Endometrial microvascular endothelial cells (primary cell): ENCODE data around the gene GPR32. TPM values are rescaled to one million over a fixed set of nuclear protein-coding genes. Genes with fewer than 3 reads are reported as not detected.
"Not testable (repeated sequence)": the region's sequence is repeated elsewhere in the genome, so short reads cannot be mapped to it uniquely, and the experiment has no call there.

Experiments
- in situ Hi-C: cut with HindIII; loops from 2 replicates; pipeline ENCODE4 v1.10.0; 2017; ENCODE audit warnings: low sequenced_read_pairs, low pct_unique_long_range_greater_than_20kb; ENCODE audit errors: inconsistent ontology term
- total RNA-seq: library from RNA; depleted of rRNA; stranded (reverse); fragments of >200 nt; gene quantifications from one replicate; pipeline ENCODE4 v1.2.3, GENCODE V29; 2015; ENCODE audit errors: inconsistent ontology term

GPR32 gene
- total RNA-seq, 1 donor from 2014 or later: not detected

- in situ Hi-C loops: no loop called here
Observed at GRCh38 chr19:50796634-50797428, 26.6 kb downstream of the GPR32 start.

- in situ Hi-C loops: no loop called here
Observed at GRCh38 chr19:50797429-50797780, 27.1 kb downstream of the GPR32 start.

- in situ Hi-C loops: no loop called here
Observed at GRCh38 chr19:50797781-50798658, 27.8 kb downstream of the GPR32 start.

- in situ Hi-C loops: no loop called here
Observed at GRCh38 chr19:50798659-50799546, 28.6 kb downstream of the GPR32 start.

- in situ Hi-C loops: no loop called here
Observed at GRCh38 chr19:50799547-50799851, 29.2 kb downstream of the GPR32 start.

- in situ Hi-C loops: no loop called here
Observed at GRCh38 chr19:50801107-50801506, 30.8 kb downstream of the GPR32 start.

- in situ Hi-C loops: no loop called here
Observed at GRCh38 chr19:50803633-50804419, 33.6 kb downstream of the GPR32 start.

GRCh38 chr19:50804420-50805272, 34.4 kb downstream of the GPR32 start:
- in situ Hi-C loops: no loop called here

GRCh38 chr19:50808856-50809255, 38.6 kb downstream of the GPR32 start:
- in situ Hi-C loops: no loop called here

- in situ Hi-C loops: not testable (repeated sequence)
Observed at GRCh38 chr19:50811622-50812238, 41.5 kb downstream of the GPR32 start.

- in situ Hi-C loops: no loop called here
Observed at GRCh38 chr19:50812474-50812873, 42.2 kb downstream of the GPR32 start.

- in situ Hi-C loops: no loop called here
Observed at GRCh38 chr19:50814883-50815282, 44.6 kb downstream of the GPR32 start.

GRCh38 chr19:50815439-50815838, 45.2 kb downstream of the GPR32 start:
- in situ Hi-C loops: no loop called here

- in situ Hi-C loops: no loop called here
Observed at GRCh38 chr19:50817941-50818858, 47.9 kb downstream of the GPR32 start.

GRCh38 chr19:50818859-50819472, 48.7 kb downstream of the GPR32 start:
- in situ Hi-C loops: no loop called here

GRCh38 chr19:50819636-50820035, 49.4 kb downstream of the GPR32 start:
- in situ Hi-C loops: no loop called here
